CD14-positive monocyte (primary cell): ENCODE data around the gene TCF21. TPM values are rescaled to one million over a fixed set of nuclear protein-coding genes. Genes with fewer than 3 reads are reported as not detected.

Source experiments
- DNase-seq, 3 donors: peaks; one replicate each; pipeline ENCODE4 v3.0.0-alpha.2; 2011 to 2022
- H2AFZ ChIP-seq: 2 replicates; pipeline ENCODE4 v1.6.0; 2012; ENCODE audit warnings: mild to moderate bottlenecking, low read depth, low read length, inconsistent platforms; ENCODE audit not compliant: insufficient read depth, poor library complexity, severe bottlenecking
- H3K27ac ChIP-seq, 2 donors: 1 replicate in 1 of 2; 2 replicates in 1 of 2; pipeline ENCODE4 v1.5.1; 2012 to 2013; ENCODE audit warnings: low read length in 2 of 2, control low read depth in 1 of 2, inconsistent platforms in 1 of 2, low read depth in 1 of 2, mild to moderate bottlenecking in 1 of 2
- H3K27me3 ChIP-seq, 2 donors: one replicate each; pipeline versions ENCODE4 v1.6.0 to v1.6.1; 2011 to 2013; ENCODE audit warnings: low read length in 2 of 2; ENCODE audit not compliant: control insufficient read depth in 2 of 2, insufficient read depth in 2 of 2
- H3K36me3 ChIP-seq, 2 donors: replicated peaks in 1 of 2; 1 replicate in 1 of 2; 2 replicates in 1 of 2; pipeline versions ENCODE4 v1.5.1 to v1.6.1; 2012 to 2013; ENCODE audit warnings: low read length in 2 of 2, control low read depth in 1 of 2, inconsistent platforms in 1 of 2, mild to moderate bottlenecking in 1 of 2; ENCODE audit not compliant: insufficient read depth in 2 of 2, control insufficient read depth in 1 of 2
- H3K4me1 ChIP-seq, 2 donors: 1 replicate in 1 of 2; 2 replicates in 1 of 2; pipeline versions ENCODE4 v1.5.1 to v1.6.1; 2012 to 2013; ENCODE audit warnings: low read length in 2 of 2, control low read depth in 1 of 2, inconsistent platforms in 1 of 2, mild to moderate bottlenecking in 1 of 2, moderate library complexity in 1 of 2; ENCODE audit not compliant: insufficient read depth in 2 of 2, control insufficient read depth in 1 of 2
- H3K4me2 ChIP-seq: replicated peaks from 2 replicates; pipeline ENCODE3; 2012; ENCODE audit warnings: low read length, moderate library complexity, mild to moderate bottlenecking; ENCODE audit not compliant: poor library complexity, severe bottlenecking; ENCODE audit errors: extremely low read depth
- H3K4me3 ChIP-seq, 3 experiments: fragments of 200-600 bp in 1 of 3; sonication (generic) in 1 of 3; replicated peaks in 1 of 3; 1 replicate in 2 of 3; 2 replicates in 1 of 3; pipeline ENCODE4 v1.5.1; 2011 to 2013; ENCODE audit warnings: low read length in 3 of 3, mild to moderate bottlenecking in 3 of 3, control low read depth in 2 of 3, low read depth in 2 of 3, inconsistent platforms in 1 of 3, moderate library complexity in 1 of 3
- H3K79me2 ChIP-seq: 2 replicates; pipeline ENCODE4 v1.6.0; 2012; ENCODE audit warnings: mild to moderate bottlenecking, control low read depth, inconsistent platforms, low read length, moderate library complexity; ENCODE audit not compliant: insufficient read depth
- H3K9ac ChIP-seq: 2 replicates; pipeline ENCODE4 v1.6.0; 2017; ENCODE audit warnings: low read length, mild to moderate bottlenecking; ENCODE audit not compliant: insufficient read depth, poor library complexity, severe bottlenecking
- H3K9me3 ChIP-seq, 2 donors: replicated peaks in 1 of 2; 1 replicate in 1 of 2; 2 replicates in 1 of 2; pipeline versions ENCODE4 v1.5.1 to v1.6.1; 2012 to 2013; ENCODE audit warnings: low read length in 2 of 2, control low read depth in 1 of 2; ENCODE audit not compliant: control insufficient read depth in 1 of 2, insufficient read depth in 1 of 2
- H4K20me1 ChIP-seq: 2 replicates; pipeline ENCODE4 v1.6.0; 2012; ENCODE audit warnings: mild to moderate bottlenecking, low read length, control low read depth, moderate library complexity; ENCODE audit not compliant: insufficient read depth
- H3K27ac Mint-ChIP-seq, 7 donors: one replicate each; pipeline ENCODE4 v1.8.0; 2020; ENCODE audit warnings: mild to moderate bottlenecking in 7 of 7, mixed read lengths in 7 of 7, moderate library complexity in 6 of 7, inconsistent platforms in 2 of 7
- H3K27me3 Mint-ChIP-seq, 3 donors: one replicate each; pipeline ENCODE4 v1.8.0; 2021 to 2022; ENCODE audit warnings: low read depth in 3 of 3, mild to moderate bottlenecking in 3 of 3, mixed read lengths in 3 of 3, moderate library complexity in 3 of 3, inconsistent platforms in 1 of 3
- H3K36me3 Mint-ChIP-seq, 2 donors: one replicate each; pipeline ENCODE4 v1.8.0; 2020; ENCODE audit warnings: mixed read lengths in 2 of 2, inconsistent platforms in 1 of 2, mild to moderate bottlenecking in 1 of 2
- H3K4me1 Mint-ChIP-seq: one replicate; pipeline ENCODE4 v1.8.0; 2020; ENCODE audit warnings: mild to moderate bottlenecking, mixed read lengths
- H3K4me3 Mint-ChIP-seq, 2 donors: one replicate each; pipeline ENCODE4 v1.8.0; 2020; ENCODE audit warnings: mild to moderate bottlenecking in 2 of 2, mixed read lengths in 2 of 2, moderate library complexity in 1 of 2
- H3K9me3 Mint-ChIP-seq, 7 donors: one replicate each; pipeline ENCODE4 v1.8.0; 2020 to 2022; ENCODE audit warnings: mixed read lengths in 7 of 7, mild to moderate bottlenecking in 6 of 7, moderate library complexity in 6 of 7, inconsistent platforms in 2 of 7
- WGBS: methylation state at CpG from one replicate; pipeline ENCODE4 v1.1.5; 2013; ENCODE audit warnings: missing lambda C conversion rate; ENCODE audit not compliant: insufficient coverage; 5-methylcytosine and 5-hydroxymethylcytosine counted together
- intact Hi-C, 2 donors: fragments of 100-400 bp; cut with micrococcal nuclease; formaldehyde crosslinking; loops; one replicate each; pipeline versions ENCODE4 v1.15.0 to v1.15.1; 2023
- polyA plus RNA-seq, 3 donors: library from polyadenylated mRNA; depleted of rRNA in 1 of 3; unstranded in 2 of 3; stranded (reverse) in 1 of 3; fragments of 300-500 nt in 2 of 3; fragments of >200 nt in 1 of 3; fragmentation: Illumina TruSeq in 2 of 3; gene quantifications; 1 replicate in 2 of 3; 2 replicates in 1 of 3; pipeline ENCODE4 v1.2.3, GENCODE V29; 2012 to 2021
- TF ChIP-seq, protein P1 (sequence below): fragments of 200-600 bp; IDR thresholded peaks from one replicate; pipeline ENCODE4 v1.8.0; 2022; ENCODE audit warnings: antibody characterized with exemption, mild to moderate bottlenecking

TCF21 gene
- polyA plus RNA-seq, 3 donors = not detected

GRCh38 chr6:133918208-133918930 is 29.5 kb downstream of the TCF21 start:
- Histone ChIP-seq H3K27me3 (peaks cover 12 to 16% of the 10 kb centered on the region in 2 donors), H3K4me2 (no peak overlapping the region), H3K9ac (no peak overlapping the region), H3K79me2 (no peaks in the 10 kb centered on the region), H3K4me1 (peaks cover 0 to 3% of the 10 kb centered on the region in 2 donors), H3K9me3 (no peaks in the 10 kb centered on the region), H3K36me3 (no peaks in the 10 kb centered on the region), H2AFZ (no peak overlapping the region), H3K4me3 (no peak overlapping the region), H3K27ac (no peak overlapping the region), H4K20me1 (no peaks in the 10 kb centered on the region)
- no peaks in the 10 kb centered on the region for H3K36me3 Mint-ChIP-seq
- no peak overlapping the region for H3K27ac Mint-ChIP-seq
- TF ChIP-seq, protein P1, sequence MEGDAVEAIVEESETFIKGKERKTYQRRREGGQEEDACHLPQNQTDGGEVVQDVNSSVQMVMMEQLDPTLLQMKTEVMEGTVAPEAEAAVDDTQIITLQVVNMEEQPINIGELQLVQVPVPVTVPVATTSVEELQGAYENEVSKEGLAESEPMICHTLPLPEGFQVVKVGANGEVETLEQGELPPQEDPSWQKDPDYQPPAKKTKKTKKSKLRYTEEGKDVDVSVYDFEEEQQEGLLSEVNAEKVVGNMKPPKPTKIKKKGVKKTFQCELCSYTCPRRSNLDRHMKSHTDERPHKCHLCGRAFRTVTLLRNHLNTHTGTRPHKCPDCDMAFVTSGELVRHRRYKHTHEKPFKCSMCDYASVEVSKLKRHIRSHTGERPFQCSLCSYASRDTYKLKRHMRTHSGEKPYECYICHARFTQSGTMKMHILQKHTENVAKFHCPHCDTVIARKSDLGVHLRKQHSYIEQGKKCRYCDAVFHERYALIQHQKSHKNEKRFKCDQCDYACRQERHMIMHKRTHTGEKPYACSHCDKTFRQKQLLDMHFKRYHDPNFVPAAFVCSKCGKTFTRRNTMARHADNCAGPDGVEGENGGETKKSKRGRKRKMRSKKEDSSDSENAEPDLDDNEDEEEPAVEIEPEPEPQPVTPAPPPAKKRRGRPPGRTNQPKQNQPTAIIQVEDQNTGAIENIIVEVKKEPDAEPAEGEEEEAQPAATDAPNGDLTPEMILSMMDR = no peak
- H3K4me1 Mint-ChIP-seq = peaks cover 10% of the 10 kb centered on the region
- peaks cover 8 to 25% (median 16%) of the 10 kb centered on the region in 3 donors for H3K27me3 Mint-ChIP-seq
- DNase-seq = no peak
- intact Hi-C loops = loop anchor here in 1 of 2 donors (10.0 kb wide), 1 partner anchor 1374 kb away; no protein-coding TSS in a partner anchor
- 100% methylated on average over 1 of the region's 2 CpGs for WGBS
- no peak overlapping the region for H3K4me3 Mint-ChIP-seq
- peaks cover 0 to 4% (median 3%) of the 10 kb centered on the region in 7 donors for H3K9me3 Mint-ChIP-seq

GRCh38 chr6:133919362-133919761 is 30.4 kb downstream of the TCF21 start:
- Histone ChIP-seq H2AFZ (no peak overlapping the region), H3K4me1 (peaks cover 0 to 3% of the 10 kb centered on the region in 2 donors), H3K27me3 (peaks cover 3 to 10% of the 10 kb centered on the region in 2 donors), H3K9ac (no peak overlapping the region), H3K27ac (no peak overlapping the region), H3K4me3 (no peak overlapping the region), H3K36me3 (no peaks in the 10 kb centered on the region), H4K20me1 (no peaks in the 10 kb centered on the region), H3K9me3 (no peaks in the 10 kb centered on the region), H3K79me2 (no peaks in the 10 kb centered on the region), H3K4me2 (no peak overlapping the region)
- Mint-ChIP-seq H3K36me3 (no peaks in the 10 kb centered on the region), H3K4me3 (no peak overlapping the region), H3K27ac (no peak overlapping the region), H3K27me3 (peaks cover 9 to 19% (median 16%) of the 10 kb centered on the region in 3 donors), H3K4me1 (peaks cover 10% of the 10 kb centered on the region), H3K9me3 (peaks cover 0 to 2% (median 0%) of the 10 kb centered on the region in 7 donors)
- WGBS = 97% methylated on average over 3 of the region's 5 CpGs
- TF ChIP-seq, protein P1 = no peak
- intact Hi-C loops = loop anchor here in 1 of 2 donors (10.0 kb wide), 1 partner anchor 1375 kb away; no protein-coding TSS in a partner anchor
- no peak for DNase-seq
